ENCODE measurements around the gene UVSSA.

The UVSSA gene

DNA sequence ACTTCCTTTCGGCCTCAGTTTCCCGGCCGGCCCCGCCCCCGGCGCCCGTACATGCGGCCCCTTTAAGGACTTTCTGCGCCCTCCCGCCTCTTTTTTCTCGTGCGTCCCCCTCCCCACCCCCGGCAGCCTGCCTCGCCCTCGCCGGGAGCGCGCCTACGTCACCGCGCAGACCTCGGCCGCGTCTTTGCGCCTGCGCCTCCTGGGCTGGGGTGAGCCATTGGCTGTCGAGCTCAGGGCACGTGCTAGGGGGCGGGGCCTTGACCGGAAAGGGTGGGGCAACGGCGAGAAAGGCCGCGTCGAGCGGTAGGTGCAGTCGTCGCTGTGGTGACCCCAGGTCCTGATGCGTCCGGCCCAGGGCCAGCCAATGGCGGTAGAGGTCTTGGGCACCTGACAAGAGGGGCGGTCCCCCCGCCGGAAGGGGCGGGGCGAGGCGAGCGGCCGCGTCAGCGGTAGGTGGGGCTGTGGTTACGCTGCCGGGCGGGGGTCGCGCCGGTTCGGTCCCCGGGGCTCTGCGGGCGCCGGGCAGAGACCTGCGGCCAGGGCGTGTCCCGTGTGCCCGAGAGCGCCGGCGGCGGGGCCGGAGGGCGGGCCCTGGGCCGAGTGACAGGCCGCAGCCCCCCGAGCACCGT lies at the start of gene UVSSA:
UVSSA (plus strand) TSS at position 428 of the 629 bp plus-strand sequence. CDS start 884 bp downstream, outside the sequence.
- FAIRE-seq, result no peak
- DNase-seq (ENCODE audit: insufficient read length, low spot score), result peak; percentile 97
- TF ChIP-seq, protein P1, sequence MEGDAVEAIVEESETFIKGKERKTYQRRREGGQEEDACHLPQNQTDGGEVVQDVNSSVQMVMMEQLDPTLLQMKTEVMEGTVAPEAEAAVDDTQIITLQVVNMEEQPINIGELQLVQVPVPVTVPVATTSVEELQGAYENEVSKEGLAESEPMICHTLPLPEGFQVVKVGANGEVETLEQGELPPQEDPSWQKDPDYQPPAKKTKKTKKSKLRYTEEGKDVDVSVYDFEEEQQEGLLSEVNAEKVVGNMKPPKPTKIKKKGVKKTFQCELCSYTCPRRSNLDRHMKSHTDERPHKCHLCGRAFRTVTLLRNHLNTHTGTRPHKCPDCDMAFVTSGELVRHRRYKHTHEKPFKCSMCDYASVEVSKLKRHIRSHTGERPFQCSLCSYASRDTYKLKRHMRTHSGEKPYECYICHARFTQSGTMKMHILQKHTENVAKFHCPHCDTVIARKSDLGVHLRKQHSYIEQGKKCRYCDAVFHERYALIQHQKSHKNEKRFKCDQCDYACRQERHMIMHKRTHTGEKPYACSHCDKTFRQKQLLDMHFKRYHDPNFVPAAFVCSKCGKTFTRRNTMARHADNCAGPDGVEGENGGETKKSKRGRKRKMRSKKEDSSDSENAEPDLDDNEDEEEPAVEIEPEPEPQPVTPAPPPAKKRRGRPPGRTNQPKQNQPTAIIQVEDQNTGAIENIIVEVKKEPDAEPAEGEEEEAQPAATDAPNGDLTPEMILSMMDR (IDR thresholded peaks at IDR 0.05; ENCODE audit: insufficient read depth, missing control alignments), result no peak

- TF ChIP-seq, protein P1 (IDR thresholded peaks at IDR 0.05; ENCODE audit: insufficient read depth, missing control alignments), result no peak
Observed at GRCh38 chr4:1297456-1298325, 49.3 kb upstream of the UVSSA start.

GRCh38 chr4:1298461-1298860 lies 48.5 kb upstream of the UVSSA start:
- FAIRE-seq, result no peak

More at GRCh38 chr4:1297456-1298325, 49.3 kb upstream of the UVSSA start:
- no peak for FAIRE-seq
- DNase-seq (ENCODE audit: insufficient read length, low spot score), result no peak

GRCh38 chr4:1299301-1299860 lies 47.6 kb upstream of the UVSSA start:
- no peak for DNase-seq (ENCODE audit: insufficient read length, low spot score)
- FAIRE-seq, result no peak
- TF ChIP-seq, protein P1 (IDR thresholded peaks at IDR 0.05; ENCODE audit: insufficient read depth, missing control alignments), result no peak

More at GRCh38 chr4:1298461-1298860, 48.5 kb upstream of the UVSSA start:
- no peak for DNase-seq (ENCODE audit: insufficient read length, low spot score)
- TF ChIP-seq, protein P1 (IDR thresholded peaks at IDR 0.05; ENCODE audit: insufficient read depth, missing control alignments), result no peak

GRCh38 chr4:1300466-1301455 lies 46.2 kb upstream of the UVSSA start:
- peak; percentile 72 for DNase-seq (ENCODE audit: insufficient read length, low spot score)
- no peak for FAIRE-seq
- TF ChIP-seq, protein P1 (IDR thresholded peaks at IDR 0.05; ENCODE audit: insufficient read depth, missing control alignments), result no peak

- FAIRE-seq, result no peak
- TF ChIP-seq, protein P1 (IDR thresholded peaks at IDR 0.05; ENCODE audit: insufficient read depth, missing control alignments), result no peak
- no peak for DNase-seq (ENCODE audit: insufficient read length, low spot score)
Observed at GRCh38 chr4:1302159-1302558, 44.8 kb upstream of the UVSSA start.

Data from D721Med (cell line).